Esophagus (tissue), 2 donors: ENCODE data around the gene LTC4S. TPM values are rescaled to one million over a fixed set of nuclear protein-coding genes. Genes with fewer than 3 reads are reported as not detected.

Experiments
- H3K27ac ChIP-seq, 2 donors: one replicate each; pipeline ENCODE4 v1.5.1; 2013; ENCODE audit warnings: low read depth in 2 of 2, mild to moderate bottlenecking in 2 of 2, inconsistent platforms in 1 of 2, low read length in 1 of 2, moderate library complexity in 1 of 2
- H3K27me3 ChIP-seq, 2 donors: one replicate each; pipeline ENCODE4 v1.6.1; 2013; ENCODE audit warnings: low read length in 2 of 2, control low read depth in 1 of 2, mild to moderate bottlenecking in 1 of 2; ENCODE audit not compliant: insufficient read depth in 2 of 2, control insufficient read depth in 1 of 2
- H3K36me3 ChIP-seq, 2 donors: one replicate each; pipeline ENCODE4 v1.6.1; 2013; ENCODE audit warnings: low read length in 1 of 2; ENCODE audit not compliant: control insufficient read depth in 2 of 2, insufficient read depth in 2 of 2
- H3K4me1 ChIP-seq, 2 donors: one replicate each; pipeline ENCODE4 v1.6.1; 2013; ENCODE audit warnings: low read length in 1 of 2; ENCODE audit not compliant: control insufficient read depth in 2 of 2, insufficient read depth in 2 of 2
- H3K4me3 ChIP-seq, 2 donors: one replicate each; pipeline ENCODE4 v1.5.1; 2013; ENCODE audit warnings: low read length in 2 of 2, mild to moderate bottlenecking in 2 of 2, low read depth in 1 of 2, moderate library complexity in 1 of 2
- H3K9me3 ChIP-seq, 2 donors: one replicate each; pipeline ENCODE4 v1.6.1; 2013; ENCODE audit warnings: mild to moderate bottlenecking in 2 of 2, low read depth in 1 of 2, low read length in 1 of 2, moderate library complexity in 1 of 2; ENCODE audit not compliant: control insufficient read depth in 2 of 2, insufficient read depth in 1 of 2
- WGBS, 2 donors: extraction: QIAGEN DNeasy Blood & Tissue Kit; methylation state at CpG; one replicate each; pipeline ENCODE4 v1.1.7; 2013; 5-methylcytosine and 5-hydroxymethylcytosine counted together
- polyA plus RNA-seq, 2 donors: library from polyadenylated mRNA; stranded (reverse); fragments of 200-250 nt; gene quantifications; one replicate each; pipeline ENCODE4 v1.2.3, GENCODE V29; 2013
- donor health status: healthy with polysubstance abuse.
- donor health status: Bipolar disorder and iron deficiency.

LTC4S gene
- polyA plus RNA-seq, 2 donors, result 3.0 to 6.5 TPM

GRCh38 chr5:179792612-179793467, 946 bp upstream of the LTC4S start:
- 76 to 83% methylated on average over 24 of the region's 24 CpGs for WGBS, 2 donors
- H3K4me1 ChIP-seq, result peaks cover 3 to 24% of the 10 kb centered on the region in 2 donors
- H3K27ac ChIP-seq, result peak overlapping the region; percentile 37 to 66

DNA sequence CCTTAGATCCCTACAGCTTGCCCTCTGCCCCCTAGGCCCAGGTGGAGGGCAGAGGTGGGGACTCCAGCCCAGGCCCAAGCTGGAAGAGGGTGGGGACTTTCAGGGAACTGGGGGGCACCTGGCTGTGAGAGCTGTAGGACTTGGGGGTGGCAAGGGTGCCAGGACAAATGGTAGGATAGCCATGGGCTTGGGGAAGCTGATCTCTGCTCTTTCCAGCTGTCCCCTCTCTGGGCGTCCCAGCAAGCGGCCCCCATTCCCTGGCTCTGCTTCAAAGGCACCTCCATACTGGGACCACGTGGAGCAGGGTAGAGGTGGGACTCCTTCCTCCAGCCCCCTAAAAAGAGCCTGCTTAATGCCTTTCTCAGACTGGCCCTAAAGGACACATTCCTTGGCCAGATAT, 385 bp downstream of the LTC4S start:
- Histone ChIP-seq H3K36me3 (peaks cover 0 to 17% of the 10 kb centered on the region in 2 donors), H3K4me1 (peaks cover 3 to 24% of the 10 kb centered on the region in 2 donors), H3K27ac (peak overlapping the region; percentile 40 to 62), H3K27me3 (no peaks in the 10 kb centered on the region), H3K9me3 (no peaks in the 10 kb centered on the region), H3K4me3 (peak overlapping the region in 1 of 2 donors; percentile 21)
- 66 to 72% methylated on average over 3 of the region's 3 CpGs for WGBS, 2 donors

More at GRCh38 chr5:179792612-179793467, 946 bp upstream of the LTC4S start:
- Histone ChIP-seq H3K4me3 (no peak overlapping the region), H3K36me3 (peaks cover 0 to 4% of the 10 kb centered on the region in 2 donors), H3K9me3 (no peaks in the 10 kb centered on the region), H3K27me3 (no peaks in the 10 kb centered on the region)

DNA sequence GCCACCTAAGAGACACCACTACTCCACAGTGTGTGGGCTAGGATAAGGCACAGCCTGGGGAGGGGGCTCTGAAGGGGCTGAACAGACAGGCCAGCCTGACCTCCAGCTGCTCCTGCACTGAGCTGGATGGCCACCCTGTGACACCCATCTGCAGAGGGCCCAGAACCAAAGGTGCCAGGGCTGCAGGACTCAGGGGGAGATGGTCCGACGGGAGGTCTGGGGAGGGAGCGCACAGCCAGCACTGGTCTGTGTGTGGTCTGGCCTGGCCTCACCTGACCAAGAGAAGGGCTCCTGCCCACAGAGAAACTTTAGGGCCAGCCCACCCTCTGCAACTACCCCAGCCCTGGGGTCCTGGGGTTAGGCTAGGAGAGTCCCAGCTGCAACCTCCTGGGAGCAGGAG, 789 bp downstream of the LTC4S start:
- peaks cover 3 to 24% of the 10 kb centered on the region in 2 donors for H3K4me1 ChIP-seq
- no peaks in the 10 kb centered on the region for H3K9me3 ChIP-seq
- no peak overlapping the region for H3K4me3 ChIP-seq
- H3K27ac ChIP-seq, result peak overlapping the region in 1 of 2 donors; percentile 62
- H3K27me3 ChIP-seq, result no peaks in the 10 kb centered on the region
- H3K36me3 ChIP-seq, result peaks cover 0 to 21% of the 10 kb centered on the region in 2 donors
- WGBS, 2 donors, result 66 to 91% methylated on average over 3 of the region's 3 CpGs

DNA sequence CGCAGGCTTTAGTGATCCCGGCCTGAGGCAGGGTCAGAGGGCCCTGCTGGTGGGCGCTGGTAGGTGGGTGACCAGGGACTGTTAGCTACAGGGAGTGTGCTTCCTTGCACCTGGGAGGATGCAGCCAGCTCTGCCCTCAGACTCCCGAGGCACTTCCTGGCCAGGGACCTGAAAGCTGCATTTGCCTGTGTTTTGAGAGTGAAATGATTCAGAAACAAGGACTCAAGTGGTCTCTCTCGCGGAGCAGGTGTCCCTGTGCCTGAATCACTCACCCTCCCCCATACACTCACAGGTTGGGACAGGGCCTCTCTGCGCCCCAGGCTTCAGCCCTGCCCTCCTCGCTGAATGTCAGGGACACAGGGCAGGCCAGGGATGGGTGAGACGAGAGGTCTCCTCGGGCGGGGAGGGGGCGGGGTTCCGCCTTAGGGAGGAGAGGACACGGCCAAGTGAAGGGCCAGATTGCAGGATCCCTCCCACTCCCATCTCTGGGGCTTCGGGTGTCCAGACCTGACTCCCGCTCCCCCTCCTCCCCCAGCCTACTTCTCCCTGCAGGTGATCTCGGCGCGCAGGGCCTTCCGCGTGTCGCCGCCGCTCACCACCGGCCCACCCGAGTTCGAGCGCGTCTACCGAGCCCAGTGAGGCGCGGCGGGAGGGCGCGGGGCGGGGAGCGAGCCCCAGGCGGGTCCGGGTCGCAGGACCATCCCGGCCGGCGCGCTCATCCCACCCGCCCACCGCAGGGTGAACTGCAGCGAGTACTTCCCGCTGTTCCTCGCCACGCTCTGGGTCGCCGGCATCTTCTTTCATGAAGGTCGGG, 1.5 kb downstream of the LTC4S start:
- H3K4me1 ChIP-seq, result peaks cover 3 to 24% of the 10 kb centered on the region in 2 donors
- peak overlapping the region; percentile 80 to 91 for H3K27ac ChIP-seq
- H3K4me3 ChIP-seq, result peak overlapping the region; percentile 58 to 74
- peaks cover 0 to 27% of the 10 kb centered on the region in 2 donors for H3K36me3 ChIP-seq
- H3K27me3 ChIP-seq, result no peaks in the 10 kb centered on the region
- no peaks in the 10 kb centered on the region for H3K9me3 ChIP-seq
- 7 to 8% methylated on average over 45 to 53 of the region's 53 CpGs for whole genome bisulfite sequencing, 2 donors

DNA sequence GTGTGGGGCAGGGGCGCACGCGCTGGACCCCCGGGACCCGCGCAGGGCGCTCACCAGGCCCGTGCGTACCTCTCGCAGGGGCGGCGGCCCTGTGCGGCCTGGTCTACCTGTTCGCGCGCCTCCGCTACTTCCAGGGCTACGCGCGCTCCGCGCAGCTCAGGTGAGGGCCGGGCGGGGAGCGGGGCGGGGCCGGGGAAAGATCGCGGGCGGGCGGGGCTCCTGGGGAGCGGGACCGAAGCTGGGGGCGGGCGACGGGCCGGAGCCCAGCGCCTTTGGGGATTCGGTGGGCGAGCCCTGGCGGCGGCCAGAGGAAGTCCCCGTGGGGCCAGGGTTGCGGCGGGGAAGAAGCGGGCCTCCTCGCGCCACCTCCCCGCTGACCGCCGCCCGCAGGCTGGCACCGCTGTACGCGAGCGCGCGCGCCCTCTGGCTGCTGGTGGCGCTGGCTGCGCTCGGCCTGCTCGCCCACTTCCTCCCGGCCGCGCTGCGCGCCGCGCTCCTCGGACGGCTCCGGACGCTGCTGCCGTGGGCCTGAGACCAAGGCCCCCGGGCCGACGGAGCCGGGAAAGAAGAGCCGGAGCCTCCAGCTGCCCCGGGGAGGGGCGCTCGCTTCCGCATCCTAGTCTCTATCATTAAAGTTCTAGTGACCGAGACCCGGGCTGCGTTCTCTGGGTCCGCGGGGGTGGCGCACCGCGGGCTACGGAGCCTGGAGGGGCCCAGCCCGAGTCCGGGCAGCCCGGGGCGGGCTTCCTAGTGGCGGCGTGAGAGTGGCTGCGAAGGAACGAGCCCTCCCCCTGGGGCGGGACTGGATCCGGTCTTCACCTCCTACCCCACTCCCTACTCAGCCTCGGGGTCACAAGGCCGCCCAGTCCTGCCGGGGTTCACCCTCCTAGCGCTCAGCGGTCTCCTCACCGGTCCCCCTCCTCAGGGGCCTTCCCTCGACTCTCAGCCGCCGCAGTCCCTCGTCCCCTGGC, 2.4 kb downstream of the LTC4S start:
- WGBS, 2 donors, result 2% methylated on average over 74 to 113 of the region's 113 CpGs
- peak overlapping the region; percentile 82 to 91 for H3K27ac ChIP-seq
- peaks cover 2 to 32% of the 10 kb centered on the region in 2 donors for H3K36me3 ChIP-seq
- H3K4me3 ChIP-seq, result peak overlapping the region; percentile 58 to 74
- no peaks in the 10 kb centered on the region for H3K27me3 ChIP-seq
- H3K4me1 ChIP-seq, result peaks cover 3 to 24% of the 10 kb centered on the region in 2 donors
- no peaks in the 10 kb centered on the region for H3K9me3 ChIP-seq

- Histone ChIP-seq H3K4me3 (no peak overlapping the region), H3K4me1 (peaks cover 3 to 24% of the 10 kb centered on the region in 2 donors), H3K36me3 (peaks cover 4 to 34% of the 10 kb centered on the region in 2 donors), H3K27ac (peak overlapping the region; percentile 82 to 91), H3K27me3 (no peaks in the 10 kb centered on the region), H3K9me3 (no peaks in the 10 kb centered on the region)
- 67 to 73% methylated on average over 21 of the region's 21 CpGs for WGBS, 2 donors
These were observed 3.3 kb downstream of the LTC4S start for GRCh38 chr5:179796877-179797608.

DNA sequence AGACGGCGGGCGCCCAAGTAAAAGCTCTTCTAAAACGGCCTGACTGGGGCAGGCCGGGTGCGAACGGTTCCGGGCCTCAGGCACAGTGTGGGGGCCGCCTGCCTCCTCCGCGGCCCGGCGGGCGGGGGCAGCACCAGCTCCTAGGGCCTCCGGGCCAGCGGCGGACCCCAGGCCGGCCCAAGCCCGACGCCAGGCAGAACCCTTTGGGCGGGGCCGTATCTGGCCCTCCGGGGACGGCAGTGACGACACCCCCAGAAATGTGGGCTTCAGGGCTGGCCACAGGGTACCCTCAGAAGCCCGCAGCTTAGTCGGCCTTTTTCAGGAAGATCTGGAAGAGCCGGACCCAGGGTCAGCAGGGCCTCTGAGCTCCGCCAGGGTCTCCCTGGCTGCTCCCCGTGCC, 4.0 kb downstream of the LTC4S start:
- peaks cover 4 to 34% of the 10 kb centered on the region in 2 donors for H3K36me3 ChIP-seq
- H3K4me3 ChIP-seq, result no peak overlapping the region
- WGBS, 2 donors, result 84 to 87% methylated on average over 26 to 30 of the region's 30 CpGs
- no peaks in the 10 kb centered on the region for H3K27me3 ChIP-seq
- peaks cover 3 to 30% of the 10 kb centered on the region in 2 donors for H3K4me1 ChIP-seq
- H3K27ac ChIP-seq, result no peak overlapping the region
- no peaks in the 10 kb centered on the region for H3K9me3 ChIP-seq

- Histone ChIP-seq H3K27me3 (no peaks in the 10 kb centered on the region), H3K36me3 (peaks cover 4 to 34% of the 10 kb centered on the region in 2 donors), H3K4me3 (no peak overlapping the region), H3K27ac (no peak overlapping the region), H3K4me1 (peaks cover 3 to 34% of the 10 kb centered on the region in 2 donors), H3K9me3 (no peaks in the 10 kb centered on the region)
- WGBS, 2 donors, result 92 to 93% methylated on average over 23 of the region's 23 CpGs
These were observed 4.5 kb downstream of the LTC4S start for GRCh38 chr5:179798144-179798770.
